CD14-positive monocyte (primary cell): Measurements from ENCODE around the gene TMEM120B. TPM values are rescaled to one million over a fixed set of nuclear protein-coding genes. Genes with fewer than 3 reads are reported as not detected.
"Not testable (repeated sequence)": the region's sequence is repeated elsewhere in the genome, so short reads cannot be mapped to it uniquely, and the experiment has no call there.

Source experiments
- DNase-seq, 3 donors: peaks; one replicate each; pipeline ENCODE4 v3.0.0-alpha.2; 2011 to 2022
- H2AFZ ChIP-seq: 2 replicates; pipeline ENCODE4 v1.6.0; 2012; ENCODE audit warnings: mild to moderate bottlenecking, low read depth, low read length, inconsistent platforms; ENCODE audit not compliant: insufficient read depth, poor library complexity, severe bottlenecking
- H3K27ac ChIP-seq, 2 donors: 1 replicate in 1 of 2; 2 replicates in 1 of 2; pipeline ENCODE4 v1.5.1; 2012 to 2013; ENCODE audit warnings: low read length in 2 of 2, control low read depth in 1 of 2, inconsistent platforms in 1 of 2, low read depth in 1 of 2, mild to moderate bottlenecking in 1 of 2
- H3K27me3 ChIP-seq, 2 donors: one replicate each; pipeline versions ENCODE4 v1.6.0 to v1.6.1; 2011 to 2013; ENCODE audit warnings: low read length in 2 of 2; ENCODE audit not compliant: control insufficient read depth in 2 of 2, insufficient read depth in 2 of 2
- H3K36me3 ChIP-seq, 2 donors: replicated peaks in 1 of 2; 1 replicate in 1 of 2; 2 replicates in 1 of 2; pipeline versions ENCODE4 v1.5.1 to v1.6.1; 2012 to 2013; ENCODE audit warnings: low read length in 2 of 2, control low read depth in 1 of 2, inconsistent platforms in 1 of 2, mild to moderate bottlenecking in 1 of 2; ENCODE audit not compliant: insufficient read depth in 2 of 2, control insufficient read depth in 1 of 2
- H3K4me1 ChIP-seq, 2 donors: 1 replicate in 1 of 2; 2 replicates in 1 of 2; pipeline versions ENCODE4 v1.5.1 to v1.6.1; 2012 to 2013; ENCODE audit warnings: low read length in 2 of 2, control low read depth in 1 of 2, inconsistent platforms in 1 of 2, mild to moderate bottlenecking in 1 of 2, moderate library complexity in 1 of 2; ENCODE audit not compliant: insufficient read depth in 2 of 2, control insufficient read depth in 1 of 2
- H3K4me2 ChIP-seq: replicated peaks from 2 replicates; pipeline ENCODE3; 2012; ENCODE audit warnings: low read length, moderate library complexity, mild to moderate bottlenecking; ENCODE audit not compliant: poor library complexity, severe bottlenecking; ENCODE audit errors: extremely low read depth
- H3K4me3 ChIP-seq, 3 experiments: fragments of 200-600 bp in 1 of 3; sonication (generic) in 1 of 3; replicated peaks in 1 of 3; 1 replicate in 2 of 3; 2 replicates in 1 of 3; pipeline ENCODE4 v1.5.1; 2011 to 2013; ENCODE audit warnings: low read length in 3 of 3, mild to moderate bottlenecking in 3 of 3, control low read depth in 2 of 3, low read depth in 2 of 3, inconsistent platforms in 1 of 3, moderate library complexity in 1 of 3
- H3K79me2 ChIP-seq: 2 replicates; pipeline ENCODE4 v1.6.0; 2012; ENCODE audit warnings: mild to moderate bottlenecking, control low read depth, inconsistent platforms, low read length, moderate library complexity; ENCODE audit not compliant: insufficient read depth
- H3K9ac ChIP-seq: 2 replicates; pipeline ENCODE4 v1.6.0; 2017; ENCODE audit warnings: low read length, mild to moderate bottlenecking; ENCODE audit not compliant: insufficient read depth, poor library complexity, severe bottlenecking
- H3K9me3 ChIP-seq, 2 donors: replicated peaks in 1 of 2; 1 replicate in 1 of 2; 2 replicates in 1 of 2; pipeline versions ENCODE4 v1.5.1 to v1.6.1; 2012 to 2013; ENCODE audit warnings: low read length in 2 of 2, control low read depth in 1 of 2; ENCODE audit not compliant: control insufficient read depth in 1 of 2, insufficient read depth in 1 of 2
- H4K20me1 ChIP-seq: 2 replicates; pipeline ENCODE4 v1.6.0; 2012; ENCODE audit warnings: mild to moderate bottlenecking, low read length, control low read depth, moderate library complexity; ENCODE audit not compliant: insufficient read depth
- H3K27ac Mint-ChIP-seq, 7 donors: one replicate each; pipeline ENCODE4 v1.8.0; 2020; ENCODE audit warnings: mild to moderate bottlenecking in 7 of 7, mixed read lengths in 7 of 7, moderate library complexity in 6 of 7, inconsistent platforms in 2 of 7
- H3K27me3 Mint-ChIP-seq, 3 donors: one replicate each; pipeline ENCODE4 v1.8.0; 2021 to 2022; ENCODE audit warnings: low read depth in 3 of 3, mild to moderate bottlenecking in 3 of 3, mixed read lengths in 3 of 3, moderate library complexity in 3 of 3, inconsistent platforms in 1 of 3
- H3K36me3 Mint-ChIP-seq, 2 donors: one replicate each; pipeline ENCODE4 v1.8.0; 2020; ENCODE audit warnings: mixed read lengths in 2 of 2, inconsistent platforms in 1 of 2, mild to moderate bottlenecking in 1 of 2
- H3K4me1 Mint-ChIP-seq: one replicate; pipeline ENCODE4 v1.8.0; 2020; ENCODE audit warnings: mild to moderate bottlenecking, mixed read lengths
- H3K4me3 Mint-ChIP-seq, 2 donors: one replicate each; pipeline ENCODE4 v1.8.0; 2020; ENCODE audit warnings: mild to moderate bottlenecking in 2 of 2, mixed read lengths in 2 of 2, moderate library complexity in 1 of 2
- H3K9me3 Mint-ChIP-seq, 7 donors: one replicate each; pipeline ENCODE4 v1.8.0; 2020 to 2022; ENCODE audit warnings: mixed read lengths in 7 of 7, mild to moderate bottlenecking in 6 of 7, moderate library complexity in 6 of 7, inconsistent platforms in 2 of 7
- WGBS: methylation state at CpG from one replicate; pipeline ENCODE4 v1.1.5; 2013; ENCODE audit warnings: missing lambda C conversion rate; ENCODE audit not compliant: insufficient coverage; 5-methylcytosine and 5-hydroxymethylcytosine counted together
- intact Hi-C, 2 donors: fragments of 100-400 bp; cut with micrococcal nuclease; formaldehyde crosslinking; loops; one replicate each; pipeline versions ENCODE4 v1.15.0 to v1.15.1; 2023
- polyA plus RNA-seq, 3 donors: library from polyadenylated mRNA; depleted of rRNA in 1 of 3; unstranded in 2 of 3; stranded (reverse) in 1 of 3; fragments of 300-500 nt in 2 of 3; fragments of >200 nt in 1 of 3; fragmentation: Illumina TruSeq in 2 of 3; gene quantifications; 1 replicate in 2 of 3; 2 replicates in 1 of 3; pipeline ENCODE4 v1.2.3, GENCODE V29; 2012 to 2021
- TF ChIP-seq, protein P1 (sequence below): fragments of 200-600 bp; IDR thresholded peaks from one replicate; pipeline ENCODE4 v1.8.0; 2022; ENCODE audit warnings: antibody characterized with exemption, mild to moderate bottlenecking

Gene TMEM120B
- polyA plus RNA-seq, 3 donors: 0.65 to 2.4 (median 1.1) TPM

DNA sequence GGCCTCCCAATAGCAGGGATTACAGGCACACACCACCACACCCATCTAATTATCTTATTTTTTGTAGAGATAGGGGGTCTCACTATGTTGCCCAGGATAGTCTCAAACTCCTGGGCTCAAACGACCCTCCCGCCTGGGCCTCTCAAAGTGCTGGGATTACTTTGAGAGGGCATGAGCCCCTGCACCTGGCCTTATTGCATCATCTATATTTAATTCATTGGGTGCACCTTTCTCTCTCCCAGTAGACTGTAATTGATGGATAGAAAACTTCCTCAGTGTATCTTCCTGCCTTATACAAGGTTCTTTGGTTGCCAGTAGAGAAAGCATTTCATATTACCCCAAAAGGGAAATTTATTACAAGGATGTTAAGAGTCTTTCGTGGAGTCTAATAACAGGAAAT lies 34.2 kb upstream of the TMEM120B start:
- intact Hi-C loops: no loop called here
- Histone ChIP-seq H2AFZ (no peak overlapping the region), H3K4me3 (no peak overlapping the region), H3K9ac (no peak overlapping the region), H3K79me2 (no peaks in the 10 kb centered on the region), H3K4me1 (peaks cover 3% of the 10 kb centered on the region in 2 donors), H3K27ac (no peak overlapping the region), H3K36me3 (no peaks in the 10 kb centered on the region), H3K27me3 (no peaks in the 10 kb centered on the region), H4K20me1 (no peaks in the 10 kb centered on the region), H3K4me2 (no peak overlapping the region), H3K9me3 (no peaks in the 10 kb centered on the region)
- TF ChIP-seq, protein P1, sequence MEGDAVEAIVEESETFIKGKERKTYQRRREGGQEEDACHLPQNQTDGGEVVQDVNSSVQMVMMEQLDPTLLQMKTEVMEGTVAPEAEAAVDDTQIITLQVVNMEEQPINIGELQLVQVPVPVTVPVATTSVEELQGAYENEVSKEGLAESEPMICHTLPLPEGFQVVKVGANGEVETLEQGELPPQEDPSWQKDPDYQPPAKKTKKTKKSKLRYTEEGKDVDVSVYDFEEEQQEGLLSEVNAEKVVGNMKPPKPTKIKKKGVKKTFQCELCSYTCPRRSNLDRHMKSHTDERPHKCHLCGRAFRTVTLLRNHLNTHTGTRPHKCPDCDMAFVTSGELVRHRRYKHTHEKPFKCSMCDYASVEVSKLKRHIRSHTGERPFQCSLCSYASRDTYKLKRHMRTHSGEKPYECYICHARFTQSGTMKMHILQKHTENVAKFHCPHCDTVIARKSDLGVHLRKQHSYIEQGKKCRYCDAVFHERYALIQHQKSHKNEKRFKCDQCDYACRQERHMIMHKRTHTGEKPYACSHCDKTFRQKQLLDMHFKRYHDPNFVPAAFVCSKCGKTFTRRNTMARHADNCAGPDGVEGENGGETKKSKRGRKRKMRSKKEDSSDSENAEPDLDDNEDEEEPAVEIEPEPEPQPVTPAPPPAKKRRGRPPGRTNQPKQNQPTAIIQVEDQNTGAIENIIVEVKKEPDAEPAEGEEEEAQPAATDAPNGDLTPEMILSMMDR: no peak
- DNase-seq: no peak
- WGBS: no CpG with 5 or more reads among the region's 3 CpGs
- H3K4me3 Mint-ChIP-seq: no peak overlapping the region
- H3K9me3 Mint-ChIP-seq: no peaks in the 10 kb centered on the region
- H3K36me3 Mint-ChIP-seq: no peaks in the 10 kb centered on the region
- H3K4me1 Mint-ChIP-seq: peaks cover 6% of the 10 kb centered on the region
- no peak overlapping the region for H3K27ac Mint-ChIP-seq
- peaks cover 0 to 3% (median under 1%) of the 10 kb centered on the region in 3 donors for H3K27me3 Mint-ChIP-seq

DNA sequence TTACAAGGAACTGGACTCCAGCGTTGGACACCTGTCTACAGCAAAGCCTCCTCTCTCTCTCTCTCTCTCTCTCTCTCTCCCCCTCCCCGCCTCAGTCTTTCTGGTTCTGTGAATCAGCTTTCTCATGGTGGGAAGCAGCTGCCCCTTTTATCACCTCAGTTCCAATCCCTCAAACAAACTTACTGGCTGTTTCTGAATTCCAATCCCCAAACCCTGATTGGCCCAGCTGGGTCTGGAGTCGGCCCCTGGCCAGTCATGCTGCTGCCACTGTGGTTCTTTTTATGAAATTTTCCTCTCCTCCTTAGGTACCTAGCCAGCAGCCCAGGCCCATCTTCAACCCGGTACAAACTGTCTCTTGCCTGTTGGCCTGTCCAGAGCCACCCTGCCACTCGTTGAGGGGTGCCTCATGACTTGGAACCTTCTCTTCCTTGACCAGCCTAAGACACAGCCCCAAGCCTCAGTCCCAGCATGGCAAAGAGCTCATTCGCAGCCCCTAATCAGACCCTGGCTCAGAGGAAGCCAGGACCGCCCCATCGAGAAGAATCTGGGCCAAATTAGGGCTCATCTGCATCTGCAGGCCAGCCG lies 33.7 kb upstream of the TMEM120B start:
- Histone ChIP-seq H3K27me3 (no peaks in the 10 kb centered on the region), H3K36me3 (no peaks in the 10 kb centered on the region), H4K20me1 (no peaks in the 10 kb centered on the region), H3K4me3 (no peak overlapping the region), H2AFZ (no peak overlapping the region), H3K9me3 (no peaks in the 10 kb centered on the region), H3K4me1 (peaks cover 3% of the 10 kb centered on the region in 2 donors), H3K79me2 (no peaks in the 10 kb centered on the region), H3K4me2 (no peak overlapping the region), H3K9ac (no peak overlapping the region), H3K27ac (no peak overlapping the region)
- TF ChIP-seq, protein P1: no peak
- H3K27ac Mint-ChIP-seq: no peak overlapping the region
- peaks cover 0 to 3% (median 0%) of the 10 kb centered on the region in 3 donors for H3K27me3 Mint-ChIP-seq
- 92% methylated on average over 3 of the region's 9 CpGs for WGBS
- intact Hi-C loops: no loop called here
- H3K4me1 Mint-ChIP-seq: peaks cover 6% of the 10 kb centered on the region
- no peak overlapping the region for H3K4me3 Mint-ChIP-seq
- H3K36me3 Mint-ChIP-seq: no peaks in the 10 kb centered on the region
- no peaks in the 10 kb centered on the region for H3K9me3 Mint-ChIP-seq
- no peak for DNase-seq

DNA sequence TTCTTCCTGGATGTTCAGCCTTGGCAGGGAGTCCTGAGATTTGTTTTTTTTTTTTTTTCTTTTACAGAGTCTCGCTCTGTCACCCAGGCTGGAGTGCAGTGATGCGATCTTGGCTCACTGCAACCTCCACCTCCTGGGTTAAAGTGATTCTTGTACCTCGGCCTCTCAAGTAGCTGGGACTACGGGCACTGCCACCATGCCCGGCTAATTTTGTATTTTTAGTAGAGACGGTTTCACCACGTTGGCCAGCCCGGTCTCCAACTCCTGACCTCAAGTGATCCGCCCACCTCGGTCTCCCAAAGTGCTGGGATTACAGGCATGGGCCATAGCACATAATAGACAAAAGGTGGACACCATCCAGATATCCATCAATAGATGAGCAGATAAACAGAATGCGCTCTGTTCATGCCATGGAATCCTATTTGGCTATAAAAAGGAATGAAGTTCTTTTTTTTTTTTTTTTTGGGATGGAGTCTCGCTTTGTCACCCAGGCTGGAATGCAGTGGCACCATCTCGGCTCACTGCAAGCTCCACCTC lies 32.8 kb upstream of the TMEM120B start:
- not testable (repeated sequence) for H3K79me2 ChIP-seq, H3K4me3 Mint-ChIP-seq, H3K27ac Mint-ChIP-seq, H3K27me3 ChIP-seq, H3K9me3 Mint-ChIP-seq, H4K20me1 ChIP-seq, H3K9me3 ChIP-seq, H3K27ac ChIP-seq, H3K4me1 ChIP-seq, H3K36me3 Mint-ChIP-seq, H3K27me3 Mint-ChIP-seq, H3K4me3 ChIP-seq, H3K36me3 ChIP-seq, H3K4me1 Mint-ChIP-seq, DNase-seq, H3K4me2 ChIP-seq, H2AFZ ChIP-seq, H3K9ac ChIP-seq
- intact Hi-C loops: loop anchor here (5.0 kb wide), 2 partner anchors 127 to 177 kb away; no protein-coding TSS in a partner anchor
- 88% methylated on average over 8 of the region's 13 CpGs for WGBS
